HEK293 (cell line): ENCODE data around the gene RASSF9.

Experiments used
- CTCF ChIP-seq: fragments of 450-650 bp; formaldehyde crosslinking; IDR thresholded peaks from 2 replicates; pipeline ENCODE4 v1.5.1; 2016; ENCODE audit warnings: missing biosample characterization, missing genetic modification characterization
- YY1 ChIP-seq: fragments of 450-650 bp; formaldehyde crosslinking; IDR thresholded peaks from 2 replicates; pipeline ENCODE4 v1.5.1; 2018; ENCODE audit warnings: missing biosample characterization, missing genetic modification characterization
- ZFP41 ChIP-seq: fragments of 450-650 bp; formaldehyde crosslinking; IDR thresholded peaks from 2 replicates; pipeline ENCODE4 v1.5.1; 2016; ENCODE audit warnings: missing biosample characterization, missing genetic modification characterization, borderline replicate concordance
- ZNF398 ChIP-seq: fragments of 450-650 bp; formaldehyde crosslinking; IDR thresholded peaks from 2 replicates; pipeline ENCODE4 v1.5.1; 2017; ENCODE audit warnings: missing biosample characterization, missing genetic modification characterization
- ZNF600 ChIP-seq: fragments of 450-650 bp; formaldehyde crosslinking; IDR thresholded peaks from 2 replicates; pipeline ENCODE4 v1.5.1; 2016; ENCODE audit warnings: missing biosample characterization, missing genetic modification characterization
- ZNF791 ChIP-seq: fragments of 450-650 bp; formaldehyde crosslinking; IDR thresholded peaks from 2 replicates; pipeline ENCODE4 v1.5.1; 2016; ENCODE audit warnings: missing biosample characterization, missing genetic modification characterization

- TF ChIP-seq ZNF600 (tag by site-specific recombination) (no peak), YY1 (no peak), ZFP41 (tag by site-specific recombination) (no peak), CTCF (no peak), ZNF398 (tag by site-specific recombination) (no peak), ZNF791 (no peak)
These were observed 30.6 kb downstream of the RASSF9 start for GRCh38 chr12:85805654-85806053.
